ENCODE measurements around the gene NAA20.
A peak's percentile ranks its signal among the peaks of the same experiment; 100 is the strongest.
"Not testable (repeated sequence)": the region's sequence is repeated elsewhere in the genome, so short reads cannot be mapped to it uniquely, and the experiment has no call there.

Gene NAA20

GRCh38 chr20:20003955-20004322, 13.2 kb upstream of the NAA20 start:
- Histone ChIP-seq H3K4me3 (ENCODE audit: low read depth in 1 of 2, low read length in 2 of 2) (peak overlapping the region in 1 of 2 donors; percentile 46), H3K36me3 (ENCODE audit: insufficient read depth, low read length) (peaks cover 26% of the 10 kb centered on the region), H3K4me1 (ENCODE audit: insufficient read depth, low read length) (peaks cover 40% of the 10 kb centered on the region), H3K27ac (ENCODE audit: low read depth, low read length) (peak overlapping the region; percentile 56)
- not testable (repeated sequence) for H3K9ac ChIP-seq (ENCODE audit: low read length); H3K9me3 ChIP-seq (ENCODE audit: low read length); H3K27me3 ChIP-seq (ENCODE audit: control insufficient read depth in 1 of 2, insufficient read depth in 2 of 2, low read length in 2 of 2)

GRCh38 chr20:20005342-20005741, 11.8 kb upstream of the NAA20 start:
- Histone ChIP-seq H3K9ac (ENCODE audit: low read length) (no peak overlapping the region), H3K4me1 (ENCODE audit: insufficient read depth, low read length) (peaks cover 37% of the 10 kb centered on the region), H3K4me3 (ENCODE audit: low read depth in 1 of 2, low read length in 2 of 2) (no peak overlapping the region), H3K27ac (ENCODE audit: low read depth, low read length) (no peak overlapping the region), H3K27me3 (ENCODE audit: control insufficient read depth in 1 of 2, insufficient read depth in 2 of 2, low read length in 2 of 2) (no peaks in the 10 kb centered on the region), H3K36me3 (ENCODE audit: insufficient read depth, low read length) (peaks cover 15% of the 10 kb centered on the region), H3K9me3 (ENCODE audit: low read length) (no peaks in the 10 kb centered on the region)

- no peak overlapping the region for H3K9ac ChIP-seq (ENCODE audit: low read length)
- peaks cover 21% of the 10 kb centered on the region for H3K4me1 ChIP-seq (ENCODE audit: insufficient read depth, low read length)
- H3K36me3 ChIP-seq (ENCODE audit: insufficient read depth, low read length) = no peaks in the 10 kb centered on the region
- H3K9me3 ChIP-seq (ENCODE audit: low read length) = no peaks in the 10 kb centered on the region
- H3K4me3 ChIP-seq (ENCODE audit: low read depth in 1 of 2, low read length in 2 of 2) = no peak overlapping the region
- no peak overlapping the region for H3K27ac ChIP-seq (ENCODE audit: low read depth, low read length)
- no peaks in the 10 kb centered on the region for H3K27me3 ChIP-seq (ENCODE audit: control insufficient read depth in 1 of 2, insufficient read depth in 2 of 2, low read length in 2 of 2)
These were observed 7.3 kb upstream of the NAA20 start for GRCh38 chr20:20009784-20010253.

GRCh38 chr20:20010639-20011500, 6.3 kb upstream of the NAA20 start:
- Histone ChIP-seq H3K9me3 (ENCODE audit: low read length) (no peaks in the 10 kb centered on the region), H3K27ac (ENCODE audit: low read depth, low read length) (peak overlapping the region; percentile 58), H3K4me1 (ENCODE audit: insufficient read depth, low read length) (peaks cover 21% of the 10 kb centered on the region), H3K9ac (ENCODE audit: low read length) (no peak overlapping the region), H3K27me3 (ENCODE audit: control insufficient read depth in 1 of 2, insufficient read depth in 2 of 2, low read length in 2 of 2) (no peaks in the 10 kb centered on the region), H3K36me3 (ENCODE audit: insufficient read depth, low read length) (no peaks in the 10 kb centered on the region), H3K4me3 (ENCODE audit: low read depth in 1 of 2, low read length in 2 of 2) (no peak overlapping the region)

GRCh38 chr20:20012541-20012940, 4.6 kb upstream of the NAA20 start:
- H3K4me1 ChIP-seq (ENCODE audit: insufficient read depth, low read length) = peaks cover 21% of the 10 kb centered on the region
- H3K9me3 ChIP-seq (ENCODE audit: low read length) = no peaks in the 10 kb centered on the region
- no peak overlapping the region for H3K27ac ChIP-seq (ENCODE audit: low read depth, low read length)
- H3K36me3 ChIP-seq (ENCODE audit: insufficient read depth, low read length) = no peaks in the 10 kb centered on the region
- no peak overlapping the region for H3K9ac ChIP-seq (ENCODE audit: low read length)
- H3K27me3 ChIP-seq (ENCODE audit: control insufficient read depth in 1 of 2, insufficient read depth in 2 of 2, low read length in 2 of 2) = no peaks in the 10 kb centered on the region
- H3K4me3 ChIP-seq (ENCODE audit: low read depth in 1 of 2, low read length in 2 of 2) = no peak overlapping the region

GRCh38 chr20:20014659-20015058, 2.5 kb upstream of the NAA20 start:
- Histone ChIP-seq H3K9ac (ENCODE audit: low read length) (no peak overlapping the region), H3K27ac (ENCODE audit: low read depth, low read length) (no peak overlapping the region), H3K4me3 (ENCODE audit: low read depth in 1 of 2, low read length in 2 of 2) (no peak overlapping the region), H3K27me3 (ENCODE audit: control insufficient read depth in 1 of 2, insufficient read depth in 2 of 2, low read length in 2 of 2) (no peaks in the 10 kb centered on the region), H3K9me3 (ENCODE audit: low read length) (no peaks in the 10 kb centered on the region), H3K36me3 (ENCODE audit: insufficient read depth, low read length) (no peaks in the 10 kb centered on the region), H3K4me1 (ENCODE audit: insufficient read depth, low read length) (peaks cover 37% of the 10 kb centered on the region)

GRCh38 chr20:20017844-20018185, 653 bp downstream of the NAA20 start:
- Histone ChIP-seq H3K27ac (ENCODE audit: low read depth, low read length) (peak overlapping the region; percentile 88), H3K4me1 (ENCODE audit: insufficient read depth, low read length) (peaks cover 22% of the 10 kb centered on the region), H3K4me3 (ENCODE audit: low read depth in 1 of 2, low read length in 2 of 2) (peak overlapping the region; percentile 77 to 94), H3K36me3 (ENCODE audit: insufficient read depth, low read length) (no peaks in the 10 kb centered on the region), H3K27me3 (ENCODE audit: control insufficient read depth in 1 of 2, insufficient read depth in 2 of 2, low read length in 2 of 2) (no peaks in the 10 kb centered on the region), H3K9me3 (ENCODE audit: low read length) (no peaks in the 10 kb centered on the region), H3K9ac (ENCODE audit: low read length) (peak overlapping the region; percentile 54)

- Histone ChIP-seq H3K4me1 (ENCODE audit: insufficient read depth, low read length) (peaks cover 22% of the 10 kb centered on the region), H3K36me3 (ENCODE audit: insufficient read depth, low read length) (peaks cover 3% of the 10 kb centered on the region), H3K9me3 (ENCODE audit: low read length) (no peaks in the 10 kb centered on the region), H3K27me3 (ENCODE audit: control insufficient read depth in 1 of 2, insufficient read depth in 2 of 2, low read length in 2 of 2) (no peaks in the 10 kb centered on the region), H3K27ac (ENCODE audit: low read depth, low read length) (no peak overlapping the region), H3K4me3 (ENCODE audit: low read depth in 1 of 2, low read length in 2 of 2) (peak overlapping the region in 1 of 2 donors; percentile 77), H3K9ac (ENCODE audit: low read length) (peak overlapping the region; percentile 54)
These were observed 1.2 kb downstream of the NAA20 start for GRCh38 chr20:20018366-20018765.

- Histone ChIP-seq H3K27me3 (ENCODE audit: control insufficient read depth in 1 of 2, insufficient read depth in 2 of 2, low read length in 2 of 2) (no peaks in the 10 kb centered on the region), H3K4me3 (ENCODE audit: low read depth in 1 of 2, low read length in 2 of 2) (no peak overlapping the region), H3K36me3 (ENCODE audit: insufficient read depth, low read length) (peaks cover 4% of the 10 kb centered on the region), H3K4me1 (ENCODE audit: insufficient read depth, low read length) (peaks cover 22% of the 10 kb centered on the region), H3K27ac (ENCODE audit: low read depth, low read length) (no peak overlapping the region), H3K9me3 (ENCODE audit: low read length) (no peaks in the 10 kb centered on the region), H3K9ac (ENCODE audit: low read length) (no peak overlapping the region)
These were observed 2.0 kb downstream of the NAA20 start for GRCh38 chr20:20019123-20019522.

- H3K27ac ChIP-seq (ENCODE audit: low read depth, low read length) = no peak overlapping the region
- H3K9ac ChIP-seq (ENCODE audit: low read length) = no peak overlapping the region
- H3K9me3 ChIP-seq (ENCODE audit: low read length) = no peaks in the 10 kb centered on the region
- H3K4me3 ChIP-seq (ENCODE audit: low read depth in 1 of 2, low read length in 2 of 2) = no peak overlapping the region
- peaks cover 22% of the 10 kb centered on the region for H3K4me1 ChIP-seq (ENCODE audit: insufficient read depth, low read length)
- no peaks in the 10 kb centered on the region for H3K27me3 ChIP-seq (ENCODE audit: control insufficient read depth in 1 of 2, insufficient read depth in 2 of 2, low read length in 2 of 2)
- peaks cover 7% of the 10 kb centered on the region for H3K36me3 ChIP-seq (ENCODE audit: insufficient read depth, low read length)
These were observed 3.7 kb downstream of the NAA20 start for GRCh38 chr20:20020908-20021307.

- Histone ChIP-seq H3K4me3 (ENCODE audit: low read depth in 1 of 2, low read length in 2 of 2) (no peak overlapping the region), H3K27me3 (ENCODE audit: control insufficient read depth in 1 of 2, insufficient read depth in 2 of 2, low read length in 2 of 2) (no peaks in the 10 kb centered on the region), H3K9me3 (ENCODE audit: low read length) (no peaks in the 10 kb centered on the region), H3K27ac (ENCODE audit: low read depth, low read length) (no peak overlapping the region), H3K4me1 (ENCODE audit: insufficient read depth, low read length) (peaks cover 22% of the 10 kb centered on the region), H3K36me3 (ENCODE audit: insufficient read depth, low read length) (peaks cover 10% of the 10 kb centered on the region), H3K9ac (ENCODE audit: low read length) (no peak overlapping the region)
These were observed 4.7 kb downstream of the NAA20 start for GRCh38 chr20:20021835-20022234.

- Histone ChIP-seq H3K36me3 (ENCODE audit: insufficient read depth, low read length) (peaks cover 17% of the 10 kb centered on the region), H3K27ac (ENCODE audit: low read depth, low read length) (no peak overlapping the region), H3K4me3 (ENCODE audit: low read depth in 1 of 2, low read length in 2 of 2) (no peak overlapping the region), H3K4me1 (ENCODE audit: insufficient read depth, low read length) (peaks cover 22% of the 10 kb centered on the region), H3K27me3 (ENCODE audit: control insufficient read depth in 1 of 2, insufficient read depth in 2 of 2, low read length in 2 of 2) (no peaks in the 10 kb centered on the region), H3K9ac (ENCODE audit: low read length) (no peak overlapping the region), H3K9me3 (ENCODE audit: low read length) (no peaks in the 10 kb centered on the region)
These were observed 5.3 kb downstream of the NAA20 start for GRCh38 chr20:20022498-20022897.

Measured in muscle layer of colon (tissue), 2 donors.